Vagina (tissue), 2 donors: ENCODE data around the gene ZDHHC1. TPM values are rescaled to one million over a fixed set of nuclear protein-coding genes. Genes with fewer than 3 reads are reported as not detected.

Experiments
- DNase-seq, 2 donors: peaks; one replicate each; pipeline ENCODE4 v3.0.0-alpha.2; 2017; ENCODE audit errors: extremely low spot score in 2 of 2
- H3K27ac ChIP-seq: fragments of 200-600 bp; sonication (generic); one replicate; pipeline ENCODE4 v1.5.1; 2019
- H3K27me3 ChIP-seq: fragments of 200-600 bp; sonication (generic); one replicate; pipeline ENCODE4 v1.5.1; 2019
- H3K36me3 ChIP-seq, 2 donors: fragments of 200-600 bp; sonication (generic); one replicate each; pipeline ENCODE4 v1.5.1; 2017 to 2019
- H3K4me1 ChIP-seq: fragments of 200-600 bp; sonication (generic); one replicate; pipeline ENCODE4 v1.5.1; 2019
- H3K4me3 ChIP-seq, 2 donors: fragments of 200-600 bp; sonication (generic); 1 replicate in 1 of 2; 2 replicates in 1 of 2; pipeline ENCODE4 v1.5.1; 2016 to 2019
- H3K9me3 ChIP-seq: fragments of 200-600 bp; sonication (generic); one replicate; pipeline ENCODE4 v1.5.1; 2019
- POLR2A ChIP-seq, 2 donors: fragments of 450-650 bp; IDR thresholded peaks; one replicate each; pipeline ENCODE4 v1.6.1; 2017; ENCODE audit warnings: antibody characterized with exemption in 2 of 2, mild to moderate bottlenecking in 2 of 2, moderate library complexity in 2 of 2
- POLR2AphosphoS5 ChIP-seq, 2 donors: sonication (generic); formaldehyde crosslinking; IDR thresholded peaks; one replicate each; pipeline ENCODE4 v1.9.0; 2017; ENCODE audit warnings: antibody characterized with exemption in 2 of 2, mild to moderate bottlenecking in 2 of 2, low read depth in 1 of 2; ENCODE audit not compliant: insufficient read depth in 1 of 2
- intact Hi-C: fragments of 100-400 bp; cut with DNase I; formaldehyde crosslinking; loops from one replicate; pipeline ENCODE4 v1.15.1; 2023
- total RNA-seq: library from RNA; depleted of rRNA; stranded (reverse); fragments of >200 nt; gene quantifications from one replicate; pipeline ENCODE4 v1.2.3, GENCODE V29; 2016
- TF ChIP-seq, protein P1 (sequence below), 3 experiments: fragments of 450-650 bp in 2 of 3; fragments of 200-600 bp in 1 of 3; sonication (generic) in 1 of 3; IDR thresholded peaks; one replicate each; pipeline ENCODE4 v1.5.1; 2017 to 2019; ENCODE audit warnings: antibody characterized with exemption in 3 of 3, mild to moderate bottlenecking in 2 of 3, moderate library complexity in 2 of 3

The ZDHHC1 gene
- total RNA-seq, 1 donor from 2014 or later: 22.3 TPM

DNA sequence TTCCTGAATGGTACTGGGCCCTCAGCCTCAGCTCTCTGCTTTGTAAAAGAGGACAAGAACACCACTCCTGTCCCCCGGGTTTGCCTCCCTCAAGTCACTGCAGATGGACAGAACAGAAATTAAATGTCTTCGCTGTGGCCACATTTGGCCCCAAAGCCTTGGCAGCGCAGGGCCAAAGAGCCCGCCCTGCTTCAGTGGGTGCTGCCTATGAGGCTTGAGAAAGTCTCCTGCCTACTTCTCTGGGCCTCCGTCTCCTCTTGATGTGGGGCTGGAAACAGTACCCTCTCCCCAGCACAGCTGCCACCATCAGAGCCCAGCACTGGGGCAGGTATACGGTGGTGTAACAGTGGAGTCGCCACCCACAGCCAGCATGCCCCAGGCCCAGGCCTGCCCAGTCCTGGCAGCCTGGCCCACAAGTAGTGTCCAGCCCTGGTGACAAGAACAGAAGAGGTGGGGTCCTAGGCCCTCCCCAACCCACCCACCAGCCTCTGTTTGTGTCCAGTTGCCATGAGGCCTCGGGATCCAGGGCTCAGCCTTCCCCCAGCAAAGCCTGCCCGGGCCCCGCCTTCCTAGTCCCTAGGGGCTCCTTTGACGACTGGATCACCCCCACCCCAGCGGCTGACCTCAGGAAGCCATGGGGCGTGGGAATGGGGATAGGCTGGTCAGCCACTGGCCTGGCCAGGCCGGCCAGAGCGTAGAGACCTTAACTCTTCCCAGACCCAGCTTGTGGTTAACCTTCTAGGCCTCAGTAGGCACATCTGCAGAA is 19.1 kb downstream of the ZDHHC1 start:
- Histone ChIP-seq H3K36me3 (no peaks in the 10 kb centered on the region), H3K27ac (peak overlapping the region; percentile 66), H3K4me1 (peaks cover 75% of the 10 kb centered on the region), H3K9me3 (no peaks in the 10 kb centered on the region), H3K4me3 (no peak overlapping the region), H3K27me3 (no peaks in the 10 kb centered on the region)
- peak in 1 of 2 donors; percentile 36 for TF ChIP-seq POLR2AphosphoS5 (IDR thresholded peaks at IDR 0.05; ENCODE audit: insufficient read depth in 1 of 2, low read depth in 1 of 2)
- TF ChIP-seq, protein P1, sequence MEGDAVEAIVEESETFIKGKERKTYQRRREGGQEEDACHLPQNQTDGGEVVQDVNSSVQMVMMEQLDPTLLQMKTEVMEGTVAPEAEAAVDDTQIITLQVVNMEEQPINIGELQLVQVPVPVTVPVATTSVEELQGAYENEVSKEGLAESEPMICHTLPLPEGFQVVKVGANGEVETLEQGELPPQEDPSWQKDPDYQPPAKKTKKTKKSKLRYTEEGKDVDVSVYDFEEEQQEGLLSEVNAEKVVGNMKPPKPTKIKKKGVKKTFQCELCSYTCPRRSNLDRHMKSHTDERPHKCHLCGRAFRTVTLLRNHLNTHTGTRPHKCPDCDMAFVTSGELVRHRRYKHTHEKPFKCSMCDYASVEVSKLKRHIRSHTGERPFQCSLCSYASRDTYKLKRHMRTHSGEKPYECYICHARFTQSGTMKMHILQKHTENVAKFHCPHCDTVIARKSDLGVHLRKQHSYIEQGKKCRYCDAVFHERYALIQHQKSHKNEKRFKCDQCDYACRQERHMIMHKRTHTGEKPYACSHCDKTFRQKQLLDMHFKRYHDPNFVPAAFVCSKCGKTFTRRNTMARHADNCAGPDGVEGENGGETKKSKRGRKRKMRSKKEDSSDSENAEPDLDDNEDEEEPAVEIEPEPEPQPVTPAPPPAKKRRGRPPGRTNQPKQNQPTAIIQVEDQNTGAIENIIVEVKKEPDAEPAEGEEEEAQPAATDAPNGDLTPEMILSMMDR (IDR thresholded peaks at IDR 0.05): no peak
- intact Hi-C loops: no loop called here
- no peak for DNase-seq

DNA sequence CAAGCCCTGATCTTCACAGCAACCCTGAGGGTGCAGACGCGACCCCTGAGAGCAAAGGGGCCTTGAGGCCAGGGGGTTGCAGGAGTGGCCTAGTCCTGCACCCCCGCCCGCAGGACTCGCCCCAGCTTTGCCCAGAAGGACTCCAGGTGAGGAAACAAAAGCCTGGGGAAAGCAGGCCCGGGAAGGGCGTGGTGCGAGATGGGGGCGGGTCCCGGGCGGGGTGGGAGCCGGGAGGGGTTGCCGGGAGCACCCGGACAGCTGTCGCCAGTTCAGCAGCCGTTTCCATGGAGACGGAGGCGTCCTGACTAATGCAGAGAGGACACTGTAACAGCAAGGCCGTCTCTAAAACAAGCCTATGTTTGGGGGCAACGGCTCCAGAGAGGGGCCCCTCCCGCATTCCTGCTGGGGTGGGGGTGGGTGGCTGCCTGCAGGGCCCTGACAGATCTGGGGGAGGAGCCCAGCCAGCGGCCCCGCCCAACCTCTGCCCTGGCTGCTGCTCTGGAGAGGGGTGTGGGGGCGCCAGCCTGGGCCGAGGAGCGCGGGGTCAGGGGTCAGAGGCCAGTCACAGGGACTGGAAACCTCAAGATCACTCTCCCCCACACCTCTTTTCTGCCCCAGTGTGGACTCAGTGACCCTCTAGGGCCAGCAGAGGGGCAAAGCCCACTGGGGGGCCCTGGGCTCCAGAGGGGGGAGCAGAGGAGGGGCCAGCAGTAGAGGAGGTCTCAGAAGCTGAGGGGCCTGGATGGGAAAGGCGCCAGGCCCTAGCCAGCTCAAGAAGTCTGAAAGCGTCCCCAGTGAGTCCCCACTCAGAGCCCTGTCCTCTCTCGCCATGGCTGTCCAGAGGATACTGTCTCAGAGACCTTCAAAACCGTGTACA is 19.9 kb downstream of the ZDHHC1 start:
- Histone ChIP-seq H3K36me3 (no peaks in the 10 kb centered on the region), H3K27ac (peak overlapping the region; percentile 66), H3K27me3 (no peaks in the 10 kb centered on the region), H3K4me1 (peaks cover 83% of the 10 kb centered on the region), H3K9me3 (no peaks in the 10 kb centered on the region), H3K4me3 (no peak overlapping the region)
- peak in 1 of 2 donors; percentile 85 for DNase-seq
- intact Hi-C loops: no loop called here
- peak in 1 of 2 donors; percentile 34 for TF ChIP-seq POLR2AphosphoS5 (IDR thresholded peaks at IDR 0.05; ENCODE audit: insufficient read depth in 1 of 2, low read depth in 1 of 2)
- TF ChIP-seq, protein P1 (IDR thresholded peaks at IDR 0.05): no peak
- TF ChIP-seq POLR2A (IDR thresholded peaks at IDR 0.05): no peak

DNA sequence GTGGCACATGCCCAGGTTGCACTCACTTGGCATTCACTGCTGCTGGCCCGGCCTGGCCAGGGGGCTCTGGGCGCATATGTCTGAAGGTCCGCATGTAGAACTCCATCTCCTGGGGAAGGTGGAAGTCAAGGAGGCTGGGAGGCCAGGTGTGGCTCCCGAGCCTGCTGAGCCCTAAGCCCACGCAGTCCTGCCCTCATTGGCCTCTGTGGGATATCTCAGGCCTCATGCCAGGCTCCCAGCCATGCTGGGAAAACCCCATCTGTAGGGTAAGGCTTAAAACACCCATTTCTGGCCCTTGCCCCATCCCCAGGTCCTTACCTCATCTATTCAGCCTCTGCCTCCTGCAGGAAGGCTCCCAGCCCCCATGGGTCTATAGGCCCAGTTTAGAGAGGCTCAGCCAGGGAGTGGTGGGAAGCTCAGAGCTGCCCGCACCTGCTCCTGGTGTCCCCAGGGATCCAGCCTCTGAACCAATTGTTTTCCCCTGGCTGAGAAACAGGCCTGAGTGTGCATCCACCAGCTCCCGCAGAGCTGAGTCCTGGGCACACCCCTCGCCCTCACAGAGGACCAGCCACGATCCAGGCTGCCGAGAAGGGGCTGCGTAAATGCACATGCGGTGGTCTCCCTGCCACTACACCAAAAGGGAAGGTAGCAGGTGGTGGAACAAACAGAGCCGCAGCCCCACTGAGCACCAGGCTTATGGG is 20.7 kb downstream of the ZDHHC1 start:
- H3K4me3 ChIP-seq: no peak overlapping the region
- intact Hi-C loops: no loop called here
- no peaks in the 10 kb centered on the region for H3K27me3 ChIP-seq
- DNase-seq: peak in 1 of 2 donors; percentile 93
- peaks cover 91% of the 10 kb centered on the region for H3K4me1 ChIP-seq
- H3K27ac ChIP-seq: peak overlapping the region; percentile 66
- H3K9me3 ChIP-seq: no peaks in the 10 kb centered on the region
- no peak for TF ChIP-seq POLR2A (IDR thresholded peaks at IDR 0.05)
- TF ChIP-seq, protein P1 (IDR thresholded peaks at IDR 0.05): no peak
- H3K36me3 ChIP-seq: no peaks in the 10 kb centered on the region

DNA sequence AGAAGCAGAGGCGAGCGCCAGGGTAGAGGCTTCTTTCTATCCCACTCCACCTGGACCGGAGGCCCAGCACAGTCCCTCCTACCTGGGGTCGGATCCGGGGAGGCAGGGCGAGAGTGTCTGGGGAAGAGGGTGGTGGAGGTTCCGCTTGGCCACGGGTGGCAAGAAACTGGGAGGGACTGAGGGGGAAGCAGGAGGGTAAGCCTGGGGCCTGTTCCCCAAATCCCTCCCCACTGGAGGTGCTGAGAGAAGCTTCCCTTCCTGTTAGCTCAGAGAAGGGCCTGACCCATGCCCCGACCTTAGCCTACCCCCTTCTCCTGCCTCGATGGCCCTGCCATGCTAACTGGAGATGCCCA is 21.2 kb downstream of the ZDHHC1 start:
- Histone ChIP-seq H3K4me1 (peaks cover 91% of the 10 kb centered on the region), H3K27ac (peak overlapping the region; percentile 65), H3K27me3 (no peaks in the 10 kb centered on the region), H3K9me3 (no peaks in the 10 kb centered on the region), H3K36me3 (no peaks in the 10 kb centered on the region), H3K4me3 (no peak overlapping the region)
- intact Hi-C loops: no loop called here
- TF ChIP-seq, protein P1 (IDR thresholded peaks at IDR 0.05): no peak
- TF ChIP-seq POLR2AphosphoS5 (IDR thresholded peaks at IDR 0.05; ENCODE audit: insufficient read depth in 1 of 2, low read depth in 1 of 2) (no peak), POLR2A (IDR thresholded peaks at IDR 0.05) (no peak)
- peak in 1 of 2 donors; percentile 95 for DNase-seq
